Head of caudate nucleus (tissue), 42 donors: Measurements from ENCODE around the gene PSMB2.
A peak's percentile ranks its signal among the peaks of the same experiment; 100 is the strongest.
"Not testable (repeated sequence)": the region's sequence is repeated elsewhere in the genome, so short reads cannot be mapped to it uniquely, and the experiment has no call there.

Experiments used
- DNase-seq, 42 donors: peaks; one replicate each; pipeline versions ENCODE4 v3.0.0 to v3.0.0-alpha.2; 2020 to 2021; ENCODE audit warnings: mixed read lengths in 7 of 42
- intact Hi-C: fragments of 100-400 bp; cut with DNase I; formaldehyde crosslinking; loops from one replicate; pipeline ENCODE4 v1.15.0; 2022

PSMB2 gene

DNA sequence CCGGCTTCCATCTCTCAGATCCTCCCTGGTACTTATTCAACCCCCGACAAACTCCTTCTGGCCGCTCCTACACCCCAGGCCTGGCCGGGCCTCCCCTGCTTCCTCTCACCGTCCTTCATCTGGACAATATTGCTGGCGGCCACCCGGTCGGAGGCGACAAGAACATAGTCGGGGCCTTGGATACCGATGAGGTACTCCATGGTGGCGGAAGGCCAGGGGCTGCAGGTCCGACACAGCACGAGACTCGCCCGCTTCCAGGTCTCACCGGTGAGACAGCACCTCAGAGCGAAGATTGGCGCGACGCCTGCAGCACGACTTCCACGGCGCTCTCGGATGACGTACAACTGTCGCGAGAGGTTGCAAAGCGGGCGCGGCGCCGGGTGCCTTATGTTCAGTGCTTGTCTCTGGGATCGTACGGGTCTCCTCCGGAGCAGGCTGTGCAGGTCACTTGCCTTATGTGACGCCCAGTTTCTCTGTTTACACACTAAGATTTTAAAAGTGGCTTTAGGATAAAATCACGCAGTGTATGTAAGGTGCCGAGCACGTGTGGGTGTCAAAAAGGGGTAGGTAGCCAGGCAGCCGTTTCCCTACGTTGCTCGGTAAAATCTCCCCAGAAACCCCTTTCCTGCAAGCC lies at the start of gene PSMB2:
TSS of gene PSMB2 (minus strand) at position 294 of the 634 bp plus-strand sequence. CDS start at position 200, 94 bp downstream.
- intact Hi-C loops: loop anchor here (10.0 kb wide), 1 partner anchor 73 kb away; the partner anchor contains the start of gene C1orf216
- DNase-seq: peak; percentile 88 to 98 (median 95)

DNA sequence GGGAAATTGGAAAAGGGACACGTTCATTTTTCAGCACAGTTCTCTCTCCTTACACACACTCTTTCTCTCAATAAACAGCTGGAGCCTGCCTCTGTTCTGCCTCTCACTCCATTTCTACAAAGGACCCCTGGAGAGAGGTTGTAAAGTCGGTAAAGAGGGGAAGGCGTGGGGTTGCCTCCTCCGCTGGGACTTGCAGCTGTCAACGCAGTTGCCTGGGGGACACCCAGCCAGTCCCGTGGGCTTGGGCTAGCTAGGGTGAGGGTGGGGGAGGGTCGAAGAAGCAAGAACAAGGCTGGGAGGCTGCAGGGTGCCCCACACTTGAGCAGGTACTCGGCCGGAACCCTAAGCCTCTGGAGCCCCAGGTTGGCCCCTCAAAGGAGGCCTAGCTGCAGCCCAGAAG lies 49.8 kb upstream of the PSMB2 start:
- intact Hi-C loops: no loop called here
- no peak for DNase-seq

DNA sequence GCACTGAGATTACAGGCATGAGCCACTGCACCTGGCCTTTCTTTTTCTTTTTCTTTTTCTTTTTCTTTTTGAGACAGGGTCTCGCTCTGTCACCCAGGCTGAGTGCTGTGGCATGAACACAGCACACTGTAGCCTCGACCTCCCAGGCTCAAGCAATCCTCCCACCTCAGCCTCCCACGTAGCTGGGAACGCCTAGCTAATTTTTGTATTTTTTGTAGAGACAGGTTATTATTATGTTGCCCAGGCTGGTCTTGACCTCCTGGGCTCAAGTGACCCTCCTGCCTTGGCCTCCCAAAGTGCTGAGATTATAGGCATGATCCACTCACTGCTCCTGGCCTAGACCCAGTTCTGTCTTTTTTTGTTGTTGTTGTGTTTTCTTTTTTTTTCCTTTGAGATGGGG lies 48.8 kb upstream of the PSMB2 start:
- intact Hi-C loops: not testable (repeated sequence)

DNA sequence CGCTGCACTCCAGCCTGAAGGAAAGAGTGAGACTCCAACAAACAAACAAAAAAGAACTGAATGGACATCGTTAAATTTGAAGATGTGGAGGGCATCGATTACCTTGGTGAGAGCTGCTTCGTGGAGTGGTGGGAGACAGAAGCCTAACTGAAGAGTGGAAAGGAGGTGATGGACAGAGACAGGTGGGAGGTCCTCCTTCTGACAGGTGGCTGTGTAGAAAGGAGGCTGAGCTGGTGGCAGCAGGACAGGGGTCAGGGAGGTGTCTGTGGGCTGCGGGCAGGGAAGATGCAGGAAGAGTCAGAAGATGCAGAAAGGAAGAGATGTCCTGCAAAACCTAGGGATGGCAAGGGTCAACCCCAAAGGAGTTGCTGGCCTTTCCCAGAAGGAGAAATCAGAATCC lies 46.8 kb upstream of the PSMB2 start:
- no peak for DNase-seq
- intact Hi-C loops: no loop called here

More for the DNA sequence above, 48.8 kb upstream of the PSMB2 start:
- not testable (repeated sequence) for DNase-seq

DNA sequence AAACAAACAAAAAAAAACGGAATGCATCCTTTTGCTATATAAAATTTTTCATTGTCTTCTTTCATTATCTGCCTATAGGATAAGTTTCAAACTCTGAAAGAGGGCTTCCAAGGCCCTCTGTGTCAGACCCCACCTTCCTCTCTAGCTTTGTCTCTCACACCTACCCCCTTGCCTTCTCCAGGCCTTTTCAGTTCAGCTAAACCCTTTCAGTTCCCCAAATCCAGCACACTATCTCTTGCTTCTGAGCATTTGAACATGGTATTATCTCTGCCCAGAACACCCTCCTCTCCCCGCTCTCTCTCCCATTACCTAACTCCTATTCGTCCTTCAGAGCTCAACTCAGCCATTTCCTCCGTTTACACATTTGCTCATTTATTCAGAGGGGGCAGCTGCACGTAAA lies 41.7 kb upstream of the PSMB2 start:
- intact Hi-C loops: no loop called here
- DNase-seq: no peak

DNA sequence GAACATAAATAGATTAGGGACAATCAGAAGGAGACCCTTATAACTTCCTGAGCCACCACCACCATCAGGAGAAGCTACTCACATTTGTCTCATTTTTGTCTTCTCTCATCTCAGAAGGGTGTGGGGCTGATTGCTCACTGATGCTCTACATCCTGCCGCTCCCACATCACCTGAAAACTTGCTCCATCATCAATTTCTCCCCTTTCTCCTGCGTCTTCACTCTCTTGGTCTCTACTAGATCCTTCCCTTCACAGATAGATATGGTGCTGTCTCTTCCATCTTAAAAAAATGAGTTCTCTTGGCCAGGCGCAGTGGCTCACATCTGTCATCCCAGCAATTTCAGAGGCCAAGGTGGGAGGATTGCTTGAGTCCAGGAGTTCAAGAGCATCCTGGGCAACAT lies 38.9 kb upstream of the PSMB2 start:
- no peak for DNase-seq
- intact Hi-C loops: no loop called here

DNA sequence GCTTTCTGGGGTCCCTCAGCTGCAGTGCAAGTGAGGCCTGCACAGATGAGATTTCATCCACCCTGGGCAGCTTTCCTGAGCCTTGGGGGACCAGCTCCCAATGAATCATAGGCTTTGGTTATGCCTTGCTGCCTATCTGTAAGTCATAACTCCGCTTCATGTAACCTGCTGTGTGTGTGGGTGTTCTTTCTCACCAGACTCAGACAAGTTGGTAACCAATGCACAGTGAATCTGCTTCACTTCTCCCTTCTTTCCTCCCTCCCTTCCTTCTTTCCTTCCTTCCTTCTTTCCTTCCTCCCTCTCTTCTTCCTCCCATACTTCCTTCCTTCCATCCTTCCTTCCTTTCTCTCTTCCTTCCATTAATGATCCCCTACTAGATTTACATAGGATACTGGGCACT lies 34.4 kb upstream of the PSMB2 start:
- DNase-seq: peak in 20 of 42 donors; percentile 1 to 66 (median 16)
- intact Hi-C loops: no loop called here

DNA sequence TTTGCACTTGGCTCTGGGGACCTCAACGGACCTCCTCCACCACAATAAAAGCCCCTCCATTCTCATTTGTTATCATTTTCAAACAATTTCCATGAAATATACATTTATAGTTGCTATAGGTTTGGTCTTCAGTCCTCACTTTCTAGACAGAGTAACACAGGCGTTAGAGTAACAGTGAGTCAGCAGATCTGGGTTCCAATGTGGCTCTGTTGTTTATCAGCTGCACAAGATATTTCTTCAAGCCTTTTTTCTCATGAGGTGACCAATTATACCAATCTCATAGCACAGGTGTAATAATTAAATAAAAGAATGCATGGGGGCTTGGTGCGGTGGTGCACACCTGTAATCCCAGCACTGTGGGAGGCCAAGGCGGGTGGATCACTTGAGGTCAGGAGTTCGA lies 32.8 kb upstream of the PSMB2 start:
- DNase-seq: no peak
- intact Hi-C loops: no loop called here

DNA sequence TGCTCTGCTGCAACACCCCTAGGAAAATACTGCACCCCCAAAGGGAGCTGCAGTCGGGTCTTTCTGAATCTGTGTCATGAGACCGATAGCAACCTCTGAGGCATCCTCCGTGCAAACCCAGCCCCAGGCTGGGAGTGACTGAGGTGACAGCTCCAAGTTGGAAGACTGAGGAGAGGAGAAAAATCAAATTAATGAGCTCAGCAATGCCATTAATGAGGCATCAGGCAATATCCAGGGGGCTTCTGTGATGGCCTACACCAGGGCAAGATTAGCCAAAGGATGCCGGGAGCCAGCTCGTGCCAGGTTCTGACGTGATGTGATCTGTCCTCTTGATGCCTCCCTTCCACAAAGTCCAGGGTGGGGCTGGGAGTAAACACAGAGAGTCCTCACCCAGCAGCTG lies 30.8 kb upstream of the PSMB2 start:
- intact Hi-C loops: no loop called here
- no peak for DNase-seq

DNA sequence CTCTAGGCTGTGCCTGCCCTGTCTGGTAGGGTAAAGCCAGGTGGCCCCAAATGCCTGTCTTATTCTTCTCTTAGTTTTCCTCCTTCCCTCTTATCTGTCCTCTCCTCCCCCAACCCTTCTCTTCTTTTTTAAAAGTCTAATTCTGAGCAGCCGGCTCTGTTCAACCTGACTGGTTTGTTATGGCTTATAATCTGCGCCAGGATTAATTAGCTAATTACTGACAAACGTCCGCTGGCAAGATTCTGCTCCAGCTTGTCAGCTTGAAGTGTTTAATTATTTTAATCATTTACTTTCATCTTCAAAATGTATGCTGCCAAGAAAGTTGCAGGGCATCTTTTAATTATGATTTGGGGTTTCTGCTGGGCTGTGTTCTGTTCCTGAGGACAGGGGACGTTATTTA lies 27.2 kb upstream of the PSMB2 start:
- intact Hi-C loops: no loop called here
- no peak for DNase-seq

DNA sequence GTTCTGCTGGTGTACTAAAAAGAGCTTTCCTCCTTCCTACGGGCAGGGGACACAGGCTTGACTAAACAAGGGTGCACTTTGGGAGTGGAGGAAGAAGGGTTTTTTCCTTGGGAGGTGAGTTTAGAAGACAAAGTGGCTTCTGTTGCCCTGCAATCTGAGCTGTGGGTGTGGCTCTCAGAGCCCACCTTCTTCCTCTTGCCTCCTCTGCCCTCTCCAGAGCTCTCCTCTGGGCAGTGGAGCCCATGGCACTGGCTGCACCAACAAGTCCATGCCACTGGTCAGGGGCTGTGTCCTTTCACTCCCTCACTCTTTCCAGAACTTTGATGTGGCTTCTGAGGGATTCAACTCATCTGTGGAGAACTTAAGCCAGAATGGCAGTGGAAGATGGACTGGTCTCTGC lies 25.6 kb upstream of the PSMB2 start:
- no peak for DNase-seq
- intact Hi-C loops: no loop called here

DNA sequence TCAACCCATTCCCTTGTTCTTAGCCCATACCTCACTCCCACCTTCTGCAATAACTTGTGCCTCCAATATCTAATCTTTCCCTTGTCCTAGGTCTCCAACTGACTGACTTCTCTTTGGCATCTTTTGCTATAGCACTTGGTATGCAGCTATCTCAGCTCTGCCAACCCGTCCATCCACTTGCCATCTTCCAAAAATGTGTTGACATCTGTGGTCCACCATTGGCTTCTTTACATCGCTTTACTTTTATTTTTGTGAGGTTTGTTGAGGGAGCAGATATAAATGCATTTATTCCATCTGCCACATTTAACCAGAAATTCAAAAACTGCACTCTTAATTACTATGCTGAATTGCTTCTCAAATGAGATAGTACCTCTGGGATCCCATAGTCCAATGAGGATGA lies 24.9 kb upstream of the PSMB2 start:
- intact Hi-C loops: no loop called here
- DNase-seq: no peak

DNA sequence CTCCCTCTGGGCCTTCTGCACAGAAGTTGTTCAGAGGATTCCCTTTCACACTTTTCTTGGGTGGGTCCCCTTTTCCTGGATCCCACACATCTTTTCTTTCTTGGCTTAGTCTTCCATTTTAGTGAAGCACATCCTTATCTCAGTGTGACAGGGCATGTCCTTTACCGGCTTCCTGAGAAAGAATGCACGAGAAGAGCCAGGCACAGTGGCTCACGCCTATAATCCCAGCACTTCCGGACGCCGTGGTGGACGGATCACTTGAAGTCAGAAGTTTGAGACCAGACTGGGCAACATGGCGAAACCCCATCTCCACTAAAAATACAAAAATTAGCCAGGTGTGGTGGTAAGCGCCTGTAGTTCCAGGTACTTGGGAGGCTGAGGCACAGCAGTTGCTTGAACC lies 22.1 kb upstream of the PSMB2 start:
- no peak for DNase-seq

DNA sequence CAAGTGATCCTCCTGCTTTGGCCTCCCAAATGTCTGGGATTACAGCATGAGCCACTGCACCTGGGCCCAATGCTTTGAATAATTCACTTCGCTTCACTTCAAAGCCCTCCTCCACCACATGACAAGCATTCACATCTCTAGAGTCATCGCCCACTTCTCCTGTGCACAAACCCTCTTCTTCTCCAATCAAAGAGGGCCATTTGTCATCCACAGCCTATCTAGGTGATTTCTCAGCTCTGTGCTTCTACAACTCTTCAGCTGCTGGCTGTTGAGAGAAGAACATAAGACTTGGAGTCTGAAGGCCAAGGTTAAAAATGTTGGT lies 20.1 kb upstream of the PSMB2 start:
- intact Hi-C loops: no loop called here
- DNase-seq: no peak

More for the DNA sequence above, 22.1 kb upstream of the PSMB2 start:
- intact Hi-C loops: no loop called here

DNA sequence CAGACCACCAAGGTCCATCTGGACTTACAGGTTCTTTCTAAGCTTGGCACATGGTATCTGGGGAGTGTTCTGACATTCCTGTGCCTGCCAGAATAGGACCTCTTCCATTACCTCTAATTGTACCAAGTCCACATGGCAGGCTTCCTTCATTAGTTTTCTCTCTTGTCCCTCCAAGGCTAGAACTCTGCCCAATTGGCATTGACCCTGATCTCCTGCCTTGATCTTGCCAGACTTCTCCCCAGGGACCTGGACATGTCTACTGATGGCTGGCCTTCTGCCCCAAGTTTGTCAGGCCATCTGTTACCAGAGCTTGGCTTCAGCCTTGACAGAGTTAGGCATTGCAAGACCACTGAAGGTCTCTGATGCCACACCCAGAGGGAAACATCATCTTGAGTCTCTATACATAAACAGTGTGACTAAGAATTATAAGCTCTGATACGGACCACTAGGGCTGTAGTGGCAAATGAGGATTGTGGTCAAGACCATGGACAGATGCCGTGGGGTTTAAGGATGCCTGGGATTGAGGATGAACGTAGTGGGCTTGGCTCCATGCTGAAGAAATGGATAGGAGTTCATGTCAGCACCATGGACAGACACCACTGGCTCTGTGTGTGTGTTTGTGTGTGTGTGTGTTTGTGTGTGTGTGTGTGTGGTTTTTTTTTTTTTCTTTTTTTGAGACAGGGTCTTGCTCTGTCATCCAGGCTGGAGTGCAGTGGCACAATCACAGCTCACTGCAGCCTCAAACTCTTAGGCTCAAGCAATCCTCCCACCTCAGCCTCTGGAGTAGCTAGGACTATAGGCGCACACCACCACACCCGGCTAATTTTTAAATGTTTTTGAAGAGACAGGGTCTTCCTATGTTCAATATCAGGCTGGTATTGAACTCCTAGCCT lies 19.5 kb upstream of the PSMB2 start:
- intact Hi-C loops: no loop called here
- DNase-seq: no peak

DNA sequence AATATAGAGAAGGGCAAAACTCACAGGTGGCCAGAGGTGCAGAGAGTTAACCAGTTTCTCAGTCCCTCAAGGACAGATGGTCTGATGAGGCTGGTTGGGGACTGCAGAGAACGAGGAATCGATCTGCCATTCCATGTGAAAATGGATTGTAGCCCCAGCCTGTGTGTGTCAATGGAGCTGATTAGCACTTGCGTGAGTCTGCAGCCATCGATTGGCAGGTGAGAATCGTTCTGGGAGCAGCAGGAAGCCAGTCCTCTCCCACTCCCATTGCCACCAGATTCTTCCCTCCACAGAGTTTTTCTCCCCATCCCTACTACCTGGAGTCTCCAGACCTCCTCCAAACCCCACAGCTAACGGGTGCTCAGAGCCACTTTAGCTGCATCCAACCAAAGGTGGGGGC lies 18.3 kb upstream of the PSMB2 start:
- intact Hi-C loops: no loop called here
- no peak for DNase-seq

DNA sequence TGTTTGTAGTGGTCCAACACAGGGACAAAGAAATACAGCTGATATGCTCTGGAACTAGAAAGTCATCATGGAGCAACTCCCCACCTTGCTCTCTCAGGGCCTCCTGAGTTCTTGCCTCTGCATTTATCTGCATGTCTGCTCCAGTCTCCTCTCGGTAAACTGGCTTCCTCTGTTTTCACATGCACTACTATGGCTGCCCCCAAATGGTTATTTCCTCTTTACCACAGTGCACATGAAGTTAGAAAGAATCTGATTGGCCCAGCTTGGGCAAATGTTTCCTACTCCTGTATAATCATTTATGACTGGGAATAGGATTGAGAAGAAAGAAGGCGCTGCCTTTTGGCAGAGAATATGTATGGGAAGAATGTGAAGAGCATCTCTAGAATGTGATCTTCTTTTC lies 16.5 kb upstream of the PSMB2 start:
- no peak for DNase-seq
- intact Hi-C loops: no loop called here

DNA sequence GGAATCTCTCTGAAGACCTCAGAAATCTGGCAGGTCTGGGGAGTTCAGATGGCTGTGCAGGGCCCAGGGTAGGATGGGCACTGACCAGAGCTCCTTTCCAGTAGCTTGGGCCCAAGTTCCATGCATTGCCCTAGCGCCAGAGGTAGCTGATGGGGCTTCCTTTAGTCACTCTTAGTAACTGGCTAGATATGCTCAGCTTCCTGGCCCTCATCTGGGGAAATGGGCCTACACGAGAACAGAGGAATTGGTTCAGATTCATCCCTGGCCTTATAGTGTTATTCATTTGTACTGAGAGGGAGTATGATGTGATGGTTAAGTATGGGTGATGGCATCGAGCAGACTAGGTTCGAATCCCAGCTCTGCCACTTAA lies 15.5 kb upstream of the PSMB2 start:
- intact Hi-C loops: no loop called here
- no peak for DNase-seq

DNA sequence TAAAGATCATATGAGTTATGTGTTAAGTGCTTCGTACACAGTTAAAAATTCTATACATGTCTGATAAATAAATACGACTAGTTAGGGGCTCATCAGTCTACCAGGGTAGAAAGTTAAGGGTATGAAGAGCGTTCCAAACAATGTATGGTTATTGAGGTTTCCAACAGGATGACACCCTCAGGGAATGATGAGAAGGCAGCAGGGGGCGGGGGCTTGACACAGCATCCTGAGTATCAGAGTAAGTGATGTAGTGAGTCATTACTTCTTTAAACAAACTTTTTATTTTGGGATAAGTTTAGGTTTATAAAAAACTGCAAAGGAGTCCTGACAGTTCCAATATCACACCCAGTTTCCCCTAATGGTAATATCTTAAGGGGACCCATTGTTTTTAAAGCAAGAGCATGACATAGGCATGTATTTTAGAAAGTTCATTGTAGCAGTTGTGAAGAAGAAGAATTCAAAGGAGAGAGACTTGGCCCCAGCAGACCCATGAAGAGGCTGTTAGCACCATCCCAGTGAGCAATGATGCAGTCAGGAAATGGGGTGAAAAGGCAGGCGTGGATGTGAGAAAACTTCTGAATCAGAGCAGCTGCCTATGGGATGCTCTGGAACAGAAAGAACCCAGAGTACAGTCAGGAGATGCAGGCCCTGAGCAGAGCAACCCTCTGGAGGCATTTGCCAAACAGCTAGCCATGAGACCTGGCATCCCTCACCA lies 15.0 kb upstream of the PSMB2 start:
- intact Hi-C loops: no loop called here
- no peak for DNase-seq

DNA sequence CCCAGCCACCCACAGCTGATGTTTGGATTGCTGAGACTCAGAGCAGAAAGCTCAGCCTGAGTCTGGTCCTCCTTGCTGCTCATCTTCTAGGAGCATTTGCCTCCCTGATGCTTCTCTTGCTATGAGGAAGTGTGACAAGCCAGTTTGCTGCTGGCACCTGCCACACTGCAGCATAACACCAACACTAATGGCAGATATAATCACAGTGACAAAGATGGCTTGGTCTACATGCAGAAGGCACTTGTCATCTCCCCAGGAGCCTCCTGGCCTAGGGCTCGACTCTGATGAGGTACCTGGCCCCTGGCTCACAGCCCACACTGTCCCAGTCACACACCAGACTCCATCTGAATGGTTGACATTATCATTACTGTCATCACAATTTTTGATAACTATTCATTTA lies 13.9 kb upstream of the PSMB2 start:
- DNase-seq: no peak
- intact Hi-C loops: no loop called here
